Measurements from ENCODE around the gene MSTN. TPM values are rescaled to one million over a fixed set of nuclear protein-coding genes. Genes with fewer than 3 reads are reported as not detected.

Gene MSTN
- 31.1 TPM for total RNA-seq

GRCh38 chr2:190062601-190063000, at the start of gene MSTN:
Gene MSTN, minus strand, starts transcription at chr2:190062729. Its CDS starts 133 bp downstream, at chr2:190062596.
- DNase-seq = peak; percentile 50

GRCh38 chr2:190111166-190111565, 48.6 kb upstream of the MSTN start:
- DNase-seq = no peak

GRCh38 chr2:190110699-190111098, 48.2 kb upstream of the MSTN start:
- DNase-seq = no peak

- DNase-seq = no peak
These were observed 47.6 kb upstream of the MSTN start for GRCh38 chr2:190110131-190110530.

- no peak for DNase-seq
These were observed 44.9 kb upstream of the MSTN start for GRCh38 chr2:190107409-190107808.

- no peak for DNase-seq
These were observed 44.3 kb upstream of the MSTN start for GRCh38 chr2:190106783-190107182.

- no peak for DNase-seq
These were observed 43.0 kb upstream of the MSTN start for GRCh38 chr2:190105554-190105953.

GRCh38 chr2:190103144-190103543, 40.6 kb upstream of the MSTN start:
- no peak for DNase-seq

GRCh38 chr2:190099890-190100697, 37.6 kb upstream of the MSTN start:
- no peak for DNase-seq

- DNase-seq = no peak
These were observed 36.3 kb upstream of the MSTN start for GRCh38 chr2:190098851-190099250.

GRCh38 chr2:190097115-190097514, 34.6 kb upstream of the MSTN start:
- no peak for DNase-seq

GRCh38 chr2:190094316-190094871, 31.9 kb upstream of the MSTN start:
- no peak for DNase-seq

GRCh38 chr2:190093793-190094192, 31.3 kb upstream of the MSTN start:
- no peak for DNase-seq

GRCh38 chr2:190090148-190090547, 27.6 kb upstream of the MSTN start:
- DNase-seq = no peak

GRCh38 chr2:190088917-190089316, 26.4 kb upstream of the MSTN start:
- DNase-seq = peak; percentile 88

- no peak for DNase-seq
These were observed 22.2 kb upstream of the MSTN start for GRCh38 chr2:190084704-190085103.

- DNase-seq = no peak
These were observed 19.6 kb upstream of the MSTN start for GRCh38 chr2:190082118-190082517.

- no peak for DNase-seq
These were observed 18.1 kb upstream of the MSTN start for GRCh38 chr2:190080527-190081049.

- no peak for DNase-seq
These were observed 16.6 kb upstream of the MSTN start for GRCh38 chr2:190079160-190079559.

- no peak for DNase-seq
These were observed 13.1 kb upstream of the MSTN start for GRCh38 chr2:190075623-190076022.

GRCh38 chr2:190069936-190070696, 7.6 kb upstream of the MSTN start:
- peak; percentile 86 for DNase-seq

- DNase-seq = no peak
These were observed 6.2 kb upstream of the MSTN start for GRCh38 chr2:190068764-190069163.

GRCh38 chr2:190065839-190066238, 3.3 kb upstream of the MSTN start:
- no peak for DNase-seq

Data from tongue (tissue), 2 donors.